K562 (cell line): ENCODE results near the gene LRMDA. TPM values are rescaled to one million over a fixed set of nuclear protein-coding genes. Genes with fewer than 3 reads are reported as not detected.

Experiments used
- ATAC-seq: fragments of 200-7000 bp; cut with Tn5 transposase; 3 replicates; pipeline ENCODE4 v1.9.1; 2020; ENCODE audit warnings: moderate library complexity
- BruUV-seq: library from RNA; stranded (reverse); fragments of 400-500 nt; replicated peaks from 2 replicates; lab custom pipeline; 2021; lab: Mats Ljungman, UMichigan
- CTCF ChIA-PET: fragments of 300-600 bp; formaldehyde crosslinking; extraction: SDS; loops from one replicate; lab custom pipeline; 2021; ENCODE audit warnings: low intra/inter-chr PET ratio; lab: Yijun Ruan, JAX
- POLR2A ChIA-PET: fragments of 300-600, 350-650 bp; sonication (Branson Sonifier 250); formaldehyde crosslinking; extraction: SDS; loops from one replicate; lab custom pipeline; 2021; ENCODE audit warnings: antibody characterized with exemption, inconsistent platforms; lab: Yijun Ruan, JAX
- DNase-seq, 4 experiments: peaks; one replicate each; pipeline versions ENCODE4 v3.0.0 to v3.0.0-alpha.2; 2011 to 2018; ENCODE audit warnings: low spot score in 3 of 4, mixed read lengths in 3 of 4; ENCODE audit errors: extremely low read depth in 1 of 4
- FAIRE-seq: peaks from 2 replicates; lab custom pipeline; 2011; peaks lifted over from hg19 to GRCh38; lab: Jason Lieb, UNC
- H2AFZ ChIP-seq: 2 replicates; pipeline ENCODE4 v1.6.0; 2011; ENCODE audit warnings: low read depth, low read length, control low read depth, inconsistent platforms
- H3K27ac ChIP-seq: fragments of 200-600 bp; 3 replicates; pipeline ENCODE4 v1.8.0; 2011; ENCODE audit warnings: low read depth, mild to moderate bottlenecking, control low read depth, inconsistent platforms, low read length, moderate library complexity, mixed read lengths; ENCODE audit errors: extremely low read depth
- H3K27me3 ChIP-seq, 2 experiments: fragments of 300-600 bp in 1 of 2; 2 replicates in 1 of 2; 3 replicates in 1 of 2; pipeline versions ENCODE4 v1.6.0 to v1.8.0; 2011; ENCODE audit warnings: inconsistent platforms in 2 of 2, low read length in 2 of 2, mild to moderate bottlenecking in 1 of 2, mixed read lengths in 1 of 2, moderate library complexity in 1 of 2; ENCODE audit not compliant: control insufficient read depth in 2 of 2, insufficient read depth in 2 of 2
- H3K36me3 ChIP-seq: fragments of 300-600 bp; 3 replicates; pipeline ENCODE4 v1.8.0; 2011; ENCODE audit warnings: mild to moderate bottlenecking, low read length, inconsistent platforms; ENCODE audit not compliant: control insufficient read depth, insufficient read depth
- H3K4me1 ChIP-seq, 2 experiments: fragments of 200-600 bp in 1 of 2; replicated peaks in 1 of 2; 2 replicates in 1 of 2; 3 replicates in 1 of 2; pipeline versions ENCODE4 v1.5.1 to v1.8.0; 2011; ENCODE audit warnings: inconsistent platforms in 2 of 2, low read length in 2 of 2, mild to moderate bottlenecking in 1 of 2, mixed read lengths in 1 of 2, moderate library complexity in 1 of 2; ENCODE audit not compliant: control insufficient read depth in 2 of 2, insufficient read depth in 2 of 2
- H3K4me2 ChIP-seq: 2 replicates; pipeline ENCODE4 v1.6.1; 2011; ENCODE audit warnings: low read length, control low read depth, inconsistent platforms, mixed read lengths; ENCODE audit not compliant: insufficient read depth
- H3K4me3 ChIP-seq: fragments of 200-600 bp; sonication (generic), shearing (Covaris generic); 2 replicates; pipeline ENCODE4 v1.5.1; 2016; ENCODE audit warnings: control low read depth, inconsistent platforms
- H3K79me2 ChIP-seq: fragments of 200-600 bp; 3 replicates; pipeline ENCODE4 v1.8.0; 2011; ENCODE audit warnings: low read length, inconsistent platforms; ENCODE audit not compliant: control insufficient read depth, insufficient read depth
- H3K9ac ChIP-seq, 2 experiments: 2 replicates each; pipeline versions ENCODE4 v1.6.0 to v1.6.1; 2011; ENCODE audit warnings: low read depth in 2 of 2, low read length in 2 of 2, control low read depth in 1 of 2, inconsistent platforms in 1 of 2, mild to moderate bottlenecking in 1 of 2, mixed read lengths in 1 of 2; ENCODE audit not compliant: insufficient read depth in 1 of 2
- H3K9me1 ChIP-seq: one replicate; pipeline ENCODE4 v1.6.0; 2011; ENCODE audit warnings: inconsistent platforms, mild to moderate bottlenecking, low read length, moderate library complexity; ENCODE audit not compliant: control insufficient read depth, insufficient read depth
- H3K9me3 ChIP-seq: replicated peaks from 2 replicates; pipeline ENCODE4 v1.5.1; 2011; ENCODE audit warnings: low read depth, low read length, inconsistent platforms; ENCODE audit not compliant: control insufficient read depth, insufficient read depth
- H4K20me1 ChIP-seq: replicated peaks from 2 replicates; pipeline ENCODE4 v1.6.1; 2011; ENCODE audit warnings: low read length, inconsistent platforms, mixed read lengths; ENCODE audit not compliant: control insufficient read depth, insufficient read depth
- HIVEP1 ChIP-seq: fragments of 250-450 bp; sonication (Bioruptor Pico); IDR thresholded peaks from 2 replicates; pipeline ENCODE4 v1.4.0; 2020; ENCODE audit warnings: mild to moderate bottlenecking
- NELFE ChIP-seq: IDR thresholded peaks from 2 replicates; pipeline ENCODE4 v1.6.1; 2011; ENCODE audit warnings: mild to moderate bottlenecking; ENCODE audit not compliant: insufficient read depth, insufficient read length
- NFIC ChIP-seq: fragments of 450-650 bp; IDR thresholded peaks from 2 replicates; pipeline ENCODE4 v1.6.1; 2017; ENCODE audit warnings: mild to moderate bottlenecking, inconsistent platforms
- SLC30A9 ChIP-seq: fragments of 250-450 bp; sonication (Bioruptor Pico); IDR thresholded peaks from 2 replicates; pipeline ENCODE4 v1.8.0; 2022; ENCODE audit warnings: mild to moderate bottlenecking, moderate library complexity
- ZFP1 ChIP-seq: fragments of 450-650 bp; formaldehyde crosslinking; IDR thresholded peaks from 2 replicates; pipeline ENCODE4 v1.4.0; 2020; ENCODE audit warnings: mild to moderate bottlenecking, mixed read lengths
- ZKSCAN8 ChIP-seq: fragments of 200-800 bp; sonication (Bioruptor generic); IDR thresholded peaks from 2 replicates; pipeline ENCODE4 v1.6.1; 2016; ENCODE audit warnings: missing genetic modification characterization, missing compliant biosample characterization
- ZNF24 ChIP-seq: fragments of 450-650 bp; IDR thresholded peaks from 2 replicates; pipeline ENCODE4 v1.6.1; 2016
- WGBS: fragments of 100-300 bp; shearing (Covaris generic); methylation state at CpG from one replicate; pipeline ENCODE4 v1.1.6; 2016; ENCODE audit warnings: low coverage, mixed read lengths; ENCODE audit not compliant: insufficient coverage; ENCODE audit errors: missing lambda C conversion rate; 5-methylcytosine and 5-hydroxymethylcytosine counted together
- in situ Hi-C: fragments of 300-500 bp; cut with MboI; formaldehyde crosslinking; loops from 4 replicates; pipeline ENCODE4 v1.15.0; 2018; ENCODE audit warnings: inconsistent platforms, mixed read lengths
- intact Hi-C: fragments of 100-400 bp; cut with micrococcal nuclease; formaldehyde crosslinking; loops from 2 replicates; pipeline ENCODE4 v1.14.2; 2022
- polyA plus RNA-seq, 8 experiments: library from polyadenylated mRNA; depleted of rRNA in 4 of 8; stranded (reverse) in 5 of 8; unstranded in 3 of 8; fragments of >200 nt; fragmentation: Nextera tagmentation in 2 of 8; fragmentation: Illumina TruSeq in 1 of 8; extraction: Ambion mirVana in 2 of 8; extraction: Trizol in 1 of 8; gene quantifications; 2 replicates each; pipeline versions ENCODE4 v1.2.1 to v1.2.3, GENCODE V29; 2011 to 2014; ENCODE audit warnings: inconsistent platforms in 1 of 8, missing spikeins in 1 of 8
- total RNA-seq, 7 experiments: library from RNA; depleted of rRNA in 6 of 7; stranded (reverse); fragments of >200 nt in 6 of 7; fragmentation: Illumina TruSeq in 2 of 7; extraction: Trizol in 2 of 7; gene quantifications; 2 replicates each; pipeline versions ENCODE4 v1.2.1 to v1.2.3, GENCODE V29; 2011 to 2021; ENCODE audit warnings: low replicate concordance in 1 of 7
- TF ChIP-seq, protein P1 (sequence below): fragments of 250-450 bp; sonication (Bioruptor Pico); IDR thresholded peaks from 2 replicates; pipeline ENCODE4 v1.8.0; 2022; ENCODE audit warnings: inconsistent platforms
- TF ChIP-seq, protein P2 (sequence below): fragments of 450-650 bp; IDR thresholded peaks from 2 replicates; pipeline ENCODE4 v1.6.1; 2016; ENCODE audit warnings: antibody characterized with exemption

Gene LRMDA
- total and polyA plus RNA-seq, 9 of the 15 experiments (the other 6 are each of a cell fraction or from before 2014, with no cell fraction given) = 0.25 TPM; not detected in 8

DNA sequence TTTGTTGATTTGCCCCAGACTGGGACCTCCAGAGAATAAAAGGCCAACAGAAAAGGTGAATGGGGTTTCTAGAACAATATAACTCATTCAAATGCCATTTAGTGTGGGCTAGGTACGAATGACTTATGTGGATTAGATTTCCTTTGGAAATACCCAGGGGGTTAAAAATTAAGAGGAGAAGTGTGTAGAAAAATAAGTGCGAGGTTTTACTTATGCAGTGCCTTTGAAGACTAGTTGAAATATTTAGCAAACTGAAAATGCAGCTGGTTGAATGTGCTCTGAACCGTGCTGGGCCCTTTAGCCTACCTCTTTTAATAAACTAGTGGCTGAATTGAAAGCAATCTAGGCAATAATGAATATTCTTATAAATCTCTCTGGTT lies 180.6 kb downstream of the LRMDA start:
- WGBS = 0% methylated on average over 3 of the region's 3 CpGs

DNA sequence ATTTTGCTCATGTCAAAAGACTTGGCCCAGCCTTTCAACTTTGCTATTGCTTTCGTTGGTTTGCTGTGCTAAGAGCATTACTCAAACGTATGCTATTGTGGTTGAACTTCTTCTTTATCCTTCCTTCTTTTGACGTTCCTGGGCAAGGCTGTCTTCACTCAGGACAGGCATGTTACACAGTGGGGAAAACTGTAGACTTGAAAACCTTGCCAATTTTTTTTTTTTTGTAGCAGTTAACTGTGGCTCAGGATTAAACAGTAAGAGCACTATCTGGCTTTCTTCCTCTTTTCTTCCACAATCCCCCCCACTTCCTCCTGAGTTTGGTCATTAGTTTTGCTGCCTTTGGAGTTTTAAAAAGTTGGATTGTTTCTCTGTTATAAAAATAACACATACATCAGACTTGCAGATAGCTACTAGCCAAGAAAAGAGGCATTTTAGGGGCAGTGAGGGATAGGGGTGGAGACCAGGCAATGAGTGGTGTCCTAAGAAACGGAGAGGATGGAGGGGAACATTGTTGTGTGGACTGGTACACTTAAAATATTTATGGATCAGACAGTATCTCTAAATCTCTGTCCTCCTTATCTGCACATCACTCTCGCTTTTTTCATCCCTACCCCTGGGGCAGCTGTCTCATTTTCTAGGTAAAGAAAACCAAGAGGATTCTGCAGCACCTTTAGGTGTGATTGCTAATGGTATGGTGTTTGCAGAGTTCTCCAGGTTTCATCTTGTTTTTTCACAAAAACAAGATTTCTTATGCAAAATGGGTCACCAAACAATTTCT lies 181.7 kb downstream of the LRMDA start:
- no peaks in the 10 kb centered on the region for H3K36me3 ChIP-seq
- no peak overlapping the region for H3K4me2 ChIP-seq
- BruUV-seq = no TSS peak
- no peak overlapping the region for H3K9ac ChIP-seq
- DNase-seq (no peak), ATAC-seq (no peak), FAIRE-seq (no peak)
- no peaks in the 10 kb centered on the region for H3K9me3 ChIP-seq
- no peaks in the 10 kb centered on the region for H3K4me1 ChIP-seq
- in situ Hi-C loops = no loop called here
- H3K27me3 ChIP-seq = no peaks in the 10 kb centered on the region
- POLR2A ChIA-PET = no interaction called here
- no peaks in the 10 kb centered on the region for H4K20me1 ChIP-seq
- H2AFZ ChIP-seq = no peak overlapping the region
- no peak overlapping the region for H3K27ac ChIP-seq
- no peaks in the 10 kb centered on the region for H3K79me2 ChIP-seq
- H3K9me1 ChIP-seq = no peaks in the 10 kb centered on the region
- 0% methylated on average over 5 of the region's 5 CpGs for WGBS
- intact Hi-C loops = no loop called here
- H3K4me3 ChIP-seq = no peak overlapping the region
- CTCF ChIA-PET = no interaction called here
- TF ChIP-seq NELFE = no peak
- no peak for TF ChIP-seq ZNF24
- TF ChIP-seq, protein P1, sequence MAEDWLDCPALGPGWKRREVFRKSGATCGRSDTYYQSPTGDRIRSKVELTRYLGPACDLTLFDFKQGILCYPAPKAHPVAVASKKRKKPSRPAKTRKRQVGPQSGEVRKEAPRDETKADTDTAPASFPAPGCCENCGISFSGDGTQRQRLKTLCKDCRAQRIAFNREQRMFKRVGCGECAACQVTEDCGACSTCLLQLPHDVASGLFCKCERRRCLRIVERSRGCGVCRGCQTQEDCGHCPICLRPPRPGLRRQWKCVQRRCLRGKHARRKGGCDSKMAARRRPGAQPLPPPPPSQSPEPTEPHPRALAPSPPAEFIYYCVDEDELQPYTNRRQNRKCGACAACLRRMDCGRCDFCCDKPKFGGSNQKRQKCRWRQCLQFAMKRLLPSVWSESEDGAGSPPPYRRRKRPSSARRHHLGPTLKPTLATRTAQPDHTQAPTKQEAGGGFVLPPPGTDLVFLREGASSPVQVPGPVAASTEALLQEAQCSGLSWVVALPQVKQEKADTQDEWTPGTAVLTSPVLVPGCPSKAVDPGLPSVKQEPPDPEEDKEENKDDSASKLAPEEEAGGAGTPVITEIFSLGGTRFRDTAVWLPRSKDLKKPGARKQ (CRISPR knock-in tag) = no peak
- TF ChIP-seq SLC30A9 = no peak
- TF ChIP-seq ZFP1 (CRISPR knock-in tag) = no peak
- no peak for TF ChIP-seq HIVEP1 (CRISPR knock-in tag)

More for the DNA sequence above, 180.6 kb downstream of the LRMDA start:
- H3K36me3 ChIP-seq = no peaks in the 10 kb centered on the region
- ChIA-PET CTCF (no interaction called here), POLR2A (interaction anchor here (2.1 kb wide), 1 partner anchor 13 kb away, joined by 6 read pairs; no protein-coding TSS in a partner anchor)
- H3K27ac ChIP-seq = no peak overlapping the region
- H3K4me3 ChIP-seq = no peak overlapping the region
- TF ChIP-seq NFIC (no peak), ZKSCAN8 (no peak)
- TF ChIP-seq, protein P2, sequence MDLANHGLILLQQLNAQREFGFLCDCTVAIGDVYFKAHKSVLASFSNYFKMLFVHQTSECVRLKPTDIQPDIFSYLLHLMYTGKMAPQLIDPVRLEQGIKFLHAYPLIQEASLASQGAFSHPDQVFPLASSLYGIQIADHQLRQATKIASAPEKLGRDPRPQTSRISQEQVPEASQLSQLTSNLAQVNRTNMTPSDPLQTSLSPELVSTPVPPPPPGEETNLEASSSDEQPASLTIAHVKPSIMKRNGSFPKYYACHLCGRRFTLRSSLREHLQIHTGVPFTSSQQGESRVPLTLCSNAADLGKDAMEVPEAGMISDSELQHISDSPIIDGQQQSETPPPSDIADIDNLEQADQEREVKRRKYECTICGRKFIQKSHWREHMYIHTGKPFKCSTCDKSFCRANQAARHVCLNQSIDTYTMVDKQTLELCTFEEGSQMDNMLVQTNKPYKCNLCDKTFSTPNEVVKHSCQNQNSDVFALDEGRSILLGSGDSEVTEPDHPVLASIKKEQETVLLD = no peak
- no peaks in the 10 kb centered on the region for H4K20me1 ChIP-seq
- no peaks in the 10 kb centered on the region for H3K27me3 ChIP-seq
- no peak overlapping the region for H3K9ac ChIP-seq
- no peaks in the 10 kb centered on the region for H3K9me3 ChIP-seq
- no peak overlapping the region for H2AFZ ChIP-seq
- no peak for FAIRE-seq
- H3K4me2 ChIP-seq = no peak overlapping the region
- DNase-seq = no peak
- no peaks in the 10 kb centered on the region for H3K9me1 ChIP-seq
- intact Hi-C loops (no loop called here), in situ Hi-C loops (no loop called here)
- BruUV-seq = no TSS peak
- ATAC-seq = no peak
- no peaks in the 10 kb centered on the region for H3K79me2 ChIP-seq
- no peaks in the 10 kb centered on the region for H3K4me1 ChIP-seq
